ENCODE measurements around the gene DYNC1I1.

Gene DYNC1I1

DNA sequence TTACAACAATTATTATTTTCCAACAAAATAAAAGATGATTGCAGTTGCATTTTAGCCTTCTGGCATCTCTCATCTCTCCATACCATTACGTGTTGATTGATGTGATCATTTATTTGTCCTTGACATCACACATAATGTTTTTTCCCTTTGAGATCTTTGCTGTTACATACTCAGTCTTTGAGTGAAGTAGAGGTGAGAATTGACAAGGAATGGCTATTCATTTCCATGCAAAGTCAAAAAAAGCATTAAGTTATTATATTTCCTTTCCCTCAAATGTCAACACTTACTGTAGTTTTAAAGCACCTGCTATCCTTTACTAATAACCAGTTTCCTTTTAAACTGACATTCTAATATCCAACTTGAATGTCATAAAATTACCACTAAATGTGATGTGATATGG, 33.6 kb downstream of the DYNC1I1 start:
- H3K9ac ChIP-seq: no peak overlapping the region
- no peaks in the 10 kb centered on the region for H4K20me1 ChIP-seq (ENCODE audit: insufficient read depth)
- TF ChIP-seq, protein P1, sequence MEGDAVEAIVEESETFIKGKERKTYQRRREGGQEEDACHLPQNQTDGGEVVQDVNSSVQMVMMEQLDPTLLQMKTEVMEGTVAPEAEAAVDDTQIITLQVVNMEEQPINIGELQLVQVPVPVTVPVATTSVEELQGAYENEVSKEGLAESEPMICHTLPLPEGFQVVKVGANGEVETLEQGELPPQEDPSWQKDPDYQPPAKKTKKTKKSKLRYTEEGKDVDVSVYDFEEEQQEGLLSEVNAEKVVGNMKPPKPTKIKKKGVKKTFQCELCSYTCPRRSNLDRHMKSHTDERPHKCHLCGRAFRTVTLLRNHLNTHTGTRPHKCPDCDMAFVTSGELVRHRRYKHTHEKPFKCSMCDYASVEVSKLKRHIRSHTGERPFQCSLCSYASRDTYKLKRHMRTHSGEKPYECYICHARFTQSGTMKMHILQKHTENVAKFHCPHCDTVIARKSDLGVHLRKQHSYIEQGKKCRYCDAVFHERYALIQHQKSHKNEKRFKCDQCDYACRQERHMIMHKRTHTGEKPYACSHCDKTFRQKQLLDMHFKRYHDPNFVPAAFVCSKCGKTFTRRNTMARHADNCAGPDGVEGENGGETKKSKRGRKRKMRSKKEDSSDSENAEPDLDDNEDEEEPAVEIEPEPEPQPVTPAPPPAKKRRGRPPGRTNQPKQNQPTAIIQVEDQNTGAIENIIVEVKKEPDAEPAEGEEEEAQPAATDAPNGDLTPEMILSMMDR (conservative IDR thresholded peaks at IDR 0.05; ENCODE audit: low read depth, low read length): no peak
- no peak overlapping the region for H2AFZ ChIP-seq (ENCODE audit: low read depth)
- no peak overlapping the region for H3K27ac ChIP-seq
- no peaks in the 10 kb centered on the region for H3K36me3 ChIP-seq (ENCODE audit: insufficient read depth)
- no peak overlapping the region for H3K4me3 ChIP-seq (IDR thresholded peaks at IDR 0.05; ENCODE audit: insufficient read depth, low read depth, low read length)
- no peaks in the 10 kb centered on the region for H3K79me2 ChIP-seq (ENCODE audit: insufficient read depth, low read depth)
- H3K4me1 ChIP-seq (ENCODE audit: low read depth, poor library complexity, severe bottlenecking): no peaks in the 10 kb centered on the region
- no peak overlapping the region for H3K4me2 ChIP-seq
- no peaks in the 10 kb centered on the region for H3K27me3 ChIP-seq (ENCODE audit: insufficient read depth, low read depth)

DNA sequence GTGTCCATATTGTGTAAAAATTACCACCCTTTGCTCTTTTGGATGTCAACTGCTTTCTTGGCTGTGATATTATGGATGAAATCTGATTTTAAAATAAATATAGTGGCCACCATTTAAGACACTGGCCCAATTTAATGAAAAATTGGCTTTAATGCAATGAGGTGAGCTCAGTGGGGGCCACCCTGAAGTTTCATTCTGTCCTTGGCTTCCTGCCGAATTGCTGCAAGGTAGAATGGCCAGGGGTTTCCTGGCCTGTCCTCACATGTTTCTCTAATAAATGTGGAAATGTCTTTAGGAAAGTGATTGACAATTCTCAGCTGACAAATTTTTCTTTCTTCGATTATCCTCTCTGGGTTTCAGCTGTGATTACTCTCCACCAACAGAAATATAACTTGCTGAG, 36.0 kb downstream of the DYNC1I1 start:
- Histone ChIP-seq H3K27me3 (ENCODE audit: insufficient read depth, low read depth) (no peaks in the 10 kb centered on the region), H4K20me1 (ENCODE audit: insufficient read depth) (no peaks in the 10 kb centered on the region), H3K27ac (no peak overlapping the region), H3K9ac (no peak overlapping the region), H3K4me3 (IDR thresholded peaks at IDR 0.05; ENCODE audit: insufficient read depth, low read depth, low read length) (no peak overlapping the region), H3K36me3 (ENCODE audit: insufficient read depth) (no peaks in the 10 kb centered on the region), H2AFZ (ENCODE audit: low read depth) (no peak overlapping the region), H3K4me2 (no peak overlapping the region), H3K79me2 (ENCODE audit: insufficient read depth, low read depth) (no peaks in the 10 kb centered on the region), H3K4me1 (ENCODE audit: low read depth, poor library complexity, severe bottlenecking) (no peaks in the 10 kb centered on the region)
- TF ChIP-seq, protein P1 (conservative IDR thresholded peaks at IDR 0.05; ENCODE audit: low read depth, low read length): no peak

DNA sequence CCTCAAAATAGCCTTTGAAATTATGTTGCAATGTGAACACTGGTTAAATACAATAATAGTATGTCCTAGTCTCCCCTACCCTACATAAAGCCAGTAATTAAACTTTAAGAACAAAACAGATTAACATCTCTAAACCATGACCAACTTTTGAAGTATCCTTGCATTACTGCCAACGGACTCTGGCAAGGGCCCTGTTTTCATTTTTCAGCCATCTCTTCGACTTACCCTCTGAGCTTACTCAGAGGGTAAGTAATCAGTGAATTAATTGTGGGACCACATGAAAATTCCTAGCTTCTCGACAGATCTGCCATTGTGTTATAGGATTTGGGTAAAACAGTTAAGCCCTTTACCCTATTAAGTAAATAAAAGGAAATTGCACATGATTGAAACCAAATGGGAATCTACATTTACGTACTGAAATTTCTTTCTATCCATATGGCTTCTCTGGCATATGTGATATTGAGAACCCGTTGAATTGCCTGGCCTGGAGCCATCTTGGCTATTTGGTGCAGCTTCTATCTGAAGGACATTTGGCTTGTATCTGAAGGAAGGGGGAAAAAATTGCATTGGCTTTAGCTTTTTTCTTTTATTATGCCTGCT, 39.6 kb downstream of the DYNC1I1 start:
- no peak overlapping the region for H3K27ac ChIP-seq
- no peaks in the 10 kb centered on the region for H3K79me2 ChIP-seq (ENCODE audit: insufficient read depth, low read depth)

DNA sequence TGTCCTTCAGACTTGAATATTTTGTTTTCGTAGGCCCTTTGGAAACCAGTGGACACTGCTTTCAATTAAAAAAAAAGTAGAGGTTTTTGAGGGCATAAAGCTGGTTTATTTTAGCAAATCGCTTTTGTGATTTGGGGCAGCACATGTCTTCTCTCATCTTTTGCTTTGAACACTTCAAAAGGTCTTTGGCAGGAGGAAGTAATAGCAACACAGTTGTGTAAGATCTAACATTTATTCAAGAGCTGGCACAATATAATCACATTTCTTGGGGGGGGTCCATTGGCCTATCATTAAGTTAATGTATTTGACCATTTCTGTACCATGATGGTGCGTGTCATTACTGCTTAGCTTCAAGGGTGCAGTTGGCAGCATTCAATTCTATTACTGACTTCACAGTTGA, 42.4 kb downstream of the DYNC1I1 start:
- TF ChIP-seq, protein P1 (conservative IDR thresholded peaks at IDR 0.05; ENCODE audit: low read depth, low read length): no peak
- Histone ChIP-seq H3K27me3 (ENCODE audit: insufficient read depth, low read depth) (no peaks in the 10 kb centered on the region), H2AFZ (ENCODE audit: low read depth) (no peak overlapping the region), H3K4me3 (IDR thresholded peaks at IDR 0.05; ENCODE audit: insufficient read depth, low read depth, low read length) (no peak overlapping the region), H3K27ac (no peak overlapping the region), H3K36me3 (ENCODE audit: insufficient read depth) (no peaks in the 10 kb centered on the region), H3K9ac (no peak overlapping the region), H3K79me2 (ENCODE audit: insufficient read depth, low read depth) (no peaks in the 10 kb centered on the region), H3K4me1 (ENCODE audit: low read depth, poor library complexity, severe bottlenecking) (no peaks in the 10 kb centered on the region), H4K20me1 (ENCODE audit: insufficient read depth) (no peaks in the 10 kb centered on the region), H3K4me2 (no peak overlapping the region)

More for the DNA sequence above, 39.6 kb downstream of the DYNC1I1 start:
- H3K4me2 ChIP-seq: no peak overlapping the region
- no peaks in the 10 kb centered on the region for H3K4me1 ChIP-seq (ENCODE audit: low read depth, poor library complexity, severe bottlenecking)
- H4K20me1 ChIP-seq (ENCODE audit: insufficient read depth): no peaks in the 10 kb centered on the region
- TF ChIP-seq, protein P1 (conservative IDR thresholded peaks at IDR 0.05; ENCODE audit: low read depth, low read length): no peak
- no peaks in the 10 kb centered on the region for H3K36me3 ChIP-seq (ENCODE audit: insufficient read depth)
- no peak overlapping the region for H3K9ac ChIP-seq
- no peak overlapping the region for H2AFZ ChIP-seq (ENCODE audit: low read depth)
- H3K4me3 ChIP-seq (IDR thresholded peaks at IDR 0.05; ENCODE audit: insufficient read depth, low read depth, low read length): no peak overlapping the region
- no peaks in the 10 kb centered on the region for H3K27me3 ChIP-seq (ENCODE audit: insufficient read depth, low read depth)

Data from KMS-11 (cell line).